Measurements from ENCODE around the gene COL23A1.

- TF ChIP-seq ZNF664 (tag by site-specific recombination; IDR thresholded peaks at IDR 0.05) = no peak
- TF ChIP-seq YY1 (tag by site-specific recombination; IDR thresholded peaks at IDR 0.05) = no peak
- TF ChIP-seq ZNF302 (tag by site-specific recombination; IDR thresholded peaks at IDR 0.05; ENCODE audit: low read depth) = no peak
- TF ChIP-seq ZNF366 (tag by site-specific recombination; conservative IDR thresholded peaks at IDR 0.05) = no peak
- no peak for TF ChIP-seq ZNF768 (tag by site-specific recombination; IDR thresholded peaks at IDR 0.05)
- TF ChIP-seq ZNF174 (tag by site-specific recombination; IDR thresholded peaks at IDR 0.05) = no peak
- TF ChIP-seq, protein P1, sequence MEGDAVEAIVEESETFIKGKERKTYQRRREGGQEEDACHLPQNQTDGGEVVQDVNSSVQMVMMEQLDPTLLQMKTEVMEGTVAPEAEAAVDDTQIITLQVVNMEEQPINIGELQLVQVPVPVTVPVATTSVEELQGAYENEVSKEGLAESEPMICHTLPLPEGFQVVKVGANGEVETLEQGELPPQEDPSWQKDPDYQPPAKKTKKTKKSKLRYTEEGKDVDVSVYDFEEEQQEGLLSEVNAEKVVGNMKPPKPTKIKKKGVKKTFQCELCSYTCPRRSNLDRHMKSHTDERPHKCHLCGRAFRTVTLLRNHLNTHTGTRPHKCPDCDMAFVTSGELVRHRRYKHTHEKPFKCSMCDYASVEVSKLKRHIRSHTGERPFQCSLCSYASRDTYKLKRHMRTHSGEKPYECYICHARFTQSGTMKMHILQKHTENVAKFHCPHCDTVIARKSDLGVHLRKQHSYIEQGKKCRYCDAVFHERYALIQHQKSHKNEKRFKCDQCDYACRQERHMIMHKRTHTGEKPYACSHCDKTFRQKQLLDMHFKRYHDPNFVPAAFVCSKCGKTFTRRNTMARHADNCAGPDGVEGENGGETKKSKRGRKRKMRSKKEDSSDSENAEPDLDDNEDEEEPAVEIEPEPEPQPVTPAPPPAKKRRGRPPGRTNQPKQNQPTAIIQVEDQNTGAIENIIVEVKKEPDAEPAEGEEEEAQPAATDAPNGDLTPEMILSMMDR (tag by site-specific recombination; IDR thresholded peaks at IDR 0.05) = no peak
- TF ChIP-seq, protein P2, sequence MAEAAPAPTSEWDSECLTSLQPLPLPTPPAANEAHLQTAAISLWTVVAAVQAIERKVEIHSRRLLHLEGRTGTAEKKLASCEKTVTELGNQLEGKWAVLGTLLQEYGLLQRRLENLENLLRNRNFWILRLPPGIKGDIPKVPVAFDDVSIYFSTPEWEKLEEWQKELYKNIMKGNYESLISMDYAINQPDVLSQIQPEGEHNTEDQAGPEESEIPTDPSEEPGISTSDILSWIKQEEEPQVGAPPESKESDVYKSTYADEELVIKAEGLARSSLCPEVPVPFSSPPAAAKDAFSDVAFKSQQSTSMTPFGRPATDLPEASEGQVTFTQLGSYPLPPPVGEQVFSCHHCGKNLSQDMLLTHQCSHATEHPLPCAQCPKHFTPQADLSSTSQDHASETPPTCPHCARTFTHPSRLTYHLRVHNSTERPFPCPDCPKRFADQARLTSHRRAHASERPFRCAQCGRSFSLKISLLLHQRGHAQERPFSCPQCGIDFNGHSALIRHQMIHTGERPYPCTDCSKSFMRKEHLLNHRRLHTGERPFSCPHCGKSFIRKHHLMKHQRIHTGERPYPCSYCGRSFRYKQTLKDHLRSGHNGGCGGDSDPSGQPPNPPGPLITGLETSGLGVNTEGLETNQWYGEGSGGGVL (tag by site-specific recombination; IDR thresholded peaks at IDR 0.05) = no peak
- TF ChIP-seq, protein P3, sequence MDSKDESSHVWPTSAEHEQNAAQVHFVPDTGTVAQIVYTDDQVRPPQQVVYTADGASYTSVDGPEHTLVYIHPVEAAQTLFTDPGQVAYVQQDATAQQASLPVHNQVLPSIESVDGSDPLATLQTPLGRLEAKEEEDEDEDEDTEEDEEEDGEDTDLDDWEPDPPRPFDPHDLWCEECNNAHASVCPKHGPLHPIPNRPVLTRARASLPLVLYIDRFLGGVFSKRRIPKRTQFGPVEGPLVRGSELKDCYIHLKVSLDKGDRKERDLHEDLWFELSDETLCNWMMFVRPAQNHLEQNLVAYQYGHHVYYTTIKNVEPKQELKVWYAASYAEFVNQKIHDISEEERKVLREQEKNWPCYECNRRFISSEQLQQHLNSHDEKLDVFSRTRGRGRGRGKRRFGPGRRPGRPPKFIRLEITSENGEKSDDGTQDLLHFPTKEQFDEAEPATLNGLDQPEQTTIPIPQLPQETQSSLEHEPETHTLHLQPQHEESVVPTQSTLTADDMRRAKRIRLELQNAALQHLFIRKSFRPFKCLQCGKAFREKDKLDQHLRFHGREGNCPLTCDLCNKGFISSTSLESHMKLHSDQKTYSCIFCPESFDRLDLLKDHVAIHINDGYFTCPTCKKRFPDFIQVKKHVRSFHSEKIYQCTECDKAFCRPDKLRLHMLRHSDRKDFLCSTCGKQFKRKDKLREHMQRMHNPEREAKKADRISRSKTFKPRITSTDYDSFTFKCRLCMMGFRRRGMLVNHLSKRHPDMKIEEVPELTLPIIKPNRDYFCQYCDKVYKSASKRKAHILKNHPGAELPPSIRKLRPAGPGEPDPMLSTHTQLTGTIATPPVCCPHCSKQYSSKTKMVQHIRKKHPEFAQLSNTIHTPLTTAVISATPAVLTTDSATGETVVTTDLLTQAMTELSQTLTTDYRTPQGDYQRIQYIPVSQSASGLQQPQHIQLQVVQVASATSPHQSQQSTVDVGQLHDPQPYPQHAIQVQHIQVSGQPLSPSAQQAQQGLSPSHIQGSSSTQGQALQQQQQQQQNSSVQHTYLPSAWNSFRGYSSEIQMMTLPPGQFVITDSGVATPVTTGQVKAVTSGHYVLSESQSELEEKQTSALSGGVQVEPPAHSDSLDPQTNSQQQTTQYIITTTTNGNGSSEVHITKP (tag by site-specific recombination; IDR thresholded peaks at IDR 0.05) = no peak
- no peak for TF ChIP-seq KLF16 (tag by site-specific recombination; IDR thresholded peaks at IDR 0.05)
- no peak for TF ChIP-seq GLIS2 (tag by site-specific recombination; IDR thresholded peaks at IDR 0.05)
Measured at GRCh38 chr5:178304761-178305645, 285.2 kb downstream of the COL23A1 start.

All from HEK293 (cell line).